Measurements from ENCODE around the gene TTC39B. TPM values are rescaled to one million over a fixed set of nuclear protein-coding genes. Genes with fewer than 3 reads are reported as not detected.

TTC39B gene
- total RNA-seq, 1 donor from 2014 or later = 17.1 TPM

- DNase-seq (ENCODE audit: low read depth) = no peak
Measured at GRCh38 chr9:15304632-15305031, 2.4 kb downstream of the TTC39B start.

DNA sequence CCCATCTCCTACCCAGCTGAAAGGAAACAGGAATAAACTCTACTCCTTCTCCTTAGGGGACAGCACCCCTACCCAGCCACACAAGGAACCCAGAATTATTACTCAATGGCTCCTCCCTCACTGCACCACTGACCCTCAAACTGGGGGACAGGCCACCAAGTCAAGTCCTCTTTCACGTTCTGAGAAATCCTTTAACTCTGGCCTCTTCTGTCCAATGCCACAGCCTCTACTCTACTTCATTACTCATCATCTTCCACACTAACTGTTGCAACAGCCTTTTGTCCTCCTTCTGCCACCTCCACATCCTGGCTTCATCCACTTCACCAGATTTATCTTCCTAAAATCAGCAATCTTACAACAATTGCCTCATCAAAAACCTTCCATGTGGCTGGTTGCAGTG lies 6.8 kb downstream of the TTC39B start:
- DNase-seq (ENCODE audit: low read depth) = no peak

DNA sequence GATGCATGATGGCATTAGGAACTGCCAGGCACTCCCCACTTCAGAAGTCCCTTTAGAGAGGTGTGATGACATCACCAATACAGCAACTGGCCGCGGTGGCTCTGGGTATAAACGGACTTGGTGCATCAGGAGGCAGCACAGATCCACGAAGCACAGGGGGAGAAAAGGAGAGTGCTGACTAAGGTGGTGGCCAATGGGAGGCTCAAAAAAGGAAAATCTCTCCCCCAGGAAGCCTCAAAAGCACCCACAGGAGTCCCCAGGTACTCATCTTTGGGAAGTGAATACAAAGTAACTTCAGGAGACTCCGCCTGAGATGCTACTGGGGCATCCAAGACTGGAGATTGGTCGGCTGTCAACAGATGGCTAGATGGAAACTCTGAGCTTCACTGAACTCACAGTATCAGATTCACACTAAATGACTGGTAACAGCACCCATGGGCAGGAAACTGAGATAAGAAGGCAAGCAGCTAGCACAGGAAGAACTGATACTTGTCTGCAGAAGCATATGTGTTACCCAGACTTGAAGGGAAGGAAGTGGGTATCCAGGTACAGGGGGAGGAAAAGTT lies 7.6 kb downstream of the TTC39B start:
- DNase-seq (ENCODE audit: low read depth) = no peak

GRCh38 chr9:15298362-15298761 lies 8.7 kb downstream of the TTC39B start:
- no peak for DNase-seq (ENCODE audit: low read depth)

DNA sequence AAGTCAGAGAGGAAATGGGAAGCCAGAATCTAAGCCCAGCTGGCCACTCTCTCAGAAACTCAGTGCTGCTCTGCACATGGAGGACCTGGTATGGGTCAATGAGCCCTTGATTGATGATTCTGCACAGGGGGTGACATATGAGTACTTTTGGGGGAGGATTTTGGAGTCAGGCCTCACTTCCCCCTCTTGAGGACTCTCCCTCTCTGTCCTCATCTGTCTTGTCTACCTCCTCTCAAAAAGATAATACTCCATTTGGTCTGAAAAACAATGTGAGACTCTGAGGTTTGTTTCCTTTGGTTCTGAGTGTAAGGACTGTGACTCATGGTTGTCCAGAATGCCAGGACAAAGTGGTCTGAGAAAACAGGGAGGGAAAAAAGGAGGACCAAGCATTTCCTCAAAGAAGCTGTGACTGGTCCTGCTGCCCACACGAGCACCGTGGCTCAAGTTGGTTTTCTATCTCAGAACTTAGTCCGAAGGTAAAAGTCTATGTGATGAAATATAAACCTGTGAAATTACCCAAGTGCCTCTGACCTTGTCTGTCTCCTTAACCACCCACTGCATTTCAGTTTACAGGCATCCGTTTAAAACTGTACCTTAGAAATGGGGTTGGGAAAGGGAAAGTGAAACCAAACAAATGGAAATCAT lies 11.1 kb downstream of the TTC39B start:
- peak; percentile 92 for DNase-seq (ENCODE audit: low read depth)

GRCh38 chr9:15294604-15295003 lies 12.4 kb downstream of the TTC39B start:
- DNase-seq (ENCODE audit: low read depth) = no peak

DNA sequence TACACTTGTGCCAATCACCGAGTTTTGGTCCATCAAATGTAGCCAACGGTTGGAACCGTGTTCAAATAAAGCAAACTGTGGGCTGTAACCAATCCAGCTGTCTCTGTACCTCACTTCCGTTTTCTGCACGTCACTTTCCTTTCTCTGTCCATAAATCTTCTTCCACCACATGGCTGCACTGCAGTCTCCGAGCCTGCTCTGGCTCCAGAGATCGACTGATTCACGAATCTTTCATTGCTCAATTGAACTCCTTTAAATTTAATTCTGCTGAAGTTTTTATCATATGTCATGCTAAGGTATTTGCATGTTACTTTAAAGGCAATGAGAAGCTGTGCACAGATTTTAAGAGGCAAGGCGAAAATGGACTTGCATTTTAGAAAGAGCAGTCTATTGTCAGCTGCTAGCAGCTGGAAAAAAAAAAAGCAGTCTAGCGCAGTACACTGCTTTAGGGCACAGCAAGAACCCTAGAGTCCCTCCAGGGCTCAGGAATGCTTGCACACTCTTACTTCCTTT lies 13.2 kb downstream of the TTC39B start:
- peak; percentile 23 for DNase-seq (ENCODE audit: low read depth)

DNA sequence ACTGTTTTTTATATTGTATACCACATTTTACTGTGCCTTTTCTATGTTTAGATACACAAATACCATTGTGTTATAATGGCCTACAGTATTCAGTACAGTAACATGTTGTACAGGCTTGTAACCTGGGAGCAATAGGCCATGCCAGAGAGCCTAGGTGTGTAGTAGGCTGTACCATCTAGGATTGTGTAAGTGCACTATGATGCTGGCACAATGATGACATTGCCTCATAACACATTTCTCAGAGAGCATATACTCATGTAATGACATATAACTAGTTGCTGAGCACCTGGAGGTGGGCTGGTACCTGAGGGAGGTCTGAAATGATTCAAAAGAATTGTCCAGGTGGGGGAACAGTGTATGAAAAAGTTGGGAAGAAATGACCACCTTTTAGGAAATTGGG lies 13.9 kb downstream of the TTC39B start:
- no peak for DNase-seq (ENCODE audit: low read depth)

- no peak for DNase-seq (ENCODE audit: low read depth)
Measured at GRCh38 chr9:15289603-15290002, 17.4 kb downstream of the TTC39B start.

DNA sequence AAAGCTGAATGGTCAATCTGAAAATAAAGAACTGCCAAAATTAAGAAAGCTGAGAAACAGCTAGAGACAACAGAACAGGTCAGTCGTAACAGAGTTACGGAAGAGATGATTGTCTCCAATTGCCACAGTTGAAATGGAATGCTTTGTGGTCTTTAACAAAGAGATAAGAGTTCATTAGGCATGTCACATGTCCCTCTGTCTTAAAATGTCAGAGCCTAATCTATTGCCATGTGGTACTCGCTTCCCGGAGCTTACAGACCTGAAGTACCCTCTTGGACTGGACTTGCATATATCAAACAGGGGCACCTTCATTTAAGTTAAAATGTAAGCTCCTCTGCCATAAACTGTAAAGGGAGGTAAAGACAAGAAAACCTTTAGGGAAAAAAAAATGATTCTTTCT lies 19.7 kb downstream of the TTC39B start:
- DNase-seq (ENCODE audit: low read depth) = no peak

- DNase-seq (ENCODE audit: low read depth) = no peak
Measured at GRCh38 chr9:15286161-15286821, 20.7 kb downstream of the TTC39B start.

GRCh38 chr9:15282567-15283285 lies 24.3 kb downstream of the TTC39B start:
- DNase-seq (ENCODE audit: low read depth) = no peak

DNA sequence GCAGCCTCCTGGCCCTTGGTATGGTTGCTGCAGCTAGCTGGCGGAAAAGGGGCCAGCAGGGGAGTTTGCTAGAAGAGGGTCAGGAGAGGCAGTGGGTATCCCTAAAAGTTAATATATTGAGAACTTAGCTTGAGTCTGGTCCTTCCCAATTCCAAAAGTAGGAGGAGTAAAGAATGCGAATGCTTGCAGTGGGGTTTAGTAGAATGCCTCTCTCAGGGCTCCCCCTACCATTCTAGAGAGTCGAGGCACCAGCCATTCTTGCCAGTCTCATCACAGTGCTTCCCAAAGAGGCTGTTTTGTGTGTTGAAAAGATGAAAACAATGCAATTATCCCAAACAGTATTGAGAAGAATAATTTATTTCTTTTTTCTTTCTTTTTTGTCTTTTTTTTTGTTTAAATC lies 26.4 kb downstream of the TTC39B start:
- DNase-seq (ENCODE audit: low read depth) = no peak

DNA sequence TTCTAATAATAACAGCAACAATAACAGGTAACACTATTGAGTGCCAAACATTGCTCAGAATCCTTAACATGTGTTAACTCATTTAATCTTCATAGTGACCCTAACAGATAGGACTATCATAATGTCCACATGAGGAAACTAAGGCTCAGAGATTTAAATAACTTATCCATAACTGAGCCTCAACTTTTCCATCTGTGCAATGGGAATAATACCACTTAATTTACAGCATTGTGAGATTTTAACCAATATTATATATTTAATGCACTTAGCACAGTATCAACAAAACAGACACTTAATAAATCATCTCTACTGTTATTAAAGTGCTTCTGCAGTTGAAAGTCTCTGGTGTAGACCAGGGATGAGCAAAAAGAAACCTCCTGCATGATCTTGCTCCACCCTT lies 28.2 kb downstream of the TTC39B start:
- no peak for DNase-seq (ENCODE audit: low read depth)

DNA sequence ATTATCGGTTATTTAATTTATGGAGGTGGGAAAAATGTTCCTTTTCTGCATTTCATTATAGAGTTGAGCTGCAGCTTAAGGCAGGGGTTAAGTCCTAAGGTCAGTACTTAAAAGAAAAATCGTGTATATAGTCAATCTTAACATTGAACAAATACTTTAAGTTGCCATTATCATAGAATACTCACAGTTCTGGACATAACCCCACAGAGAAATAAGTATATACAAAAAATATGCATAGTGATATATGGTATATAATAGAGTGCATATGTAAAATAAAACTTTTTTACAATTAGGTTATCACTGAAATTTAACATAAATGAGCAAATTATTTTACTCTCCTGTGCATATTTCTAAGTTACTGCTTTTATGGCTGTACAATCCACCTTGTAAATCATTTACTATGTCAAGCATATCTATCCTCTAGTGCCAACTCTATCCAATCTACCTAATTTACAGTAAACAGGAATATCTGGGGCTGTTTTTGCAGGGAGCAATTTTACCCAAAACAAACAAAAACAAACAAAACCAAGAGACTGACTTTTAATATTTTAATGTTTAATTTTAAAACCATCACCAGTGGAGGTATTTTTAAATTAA lies 28.8 kb downstream of the TTC39B start:
- peak; percentile 24 for DNase-seq (ENCODE audit: low read depth)

DNA sequence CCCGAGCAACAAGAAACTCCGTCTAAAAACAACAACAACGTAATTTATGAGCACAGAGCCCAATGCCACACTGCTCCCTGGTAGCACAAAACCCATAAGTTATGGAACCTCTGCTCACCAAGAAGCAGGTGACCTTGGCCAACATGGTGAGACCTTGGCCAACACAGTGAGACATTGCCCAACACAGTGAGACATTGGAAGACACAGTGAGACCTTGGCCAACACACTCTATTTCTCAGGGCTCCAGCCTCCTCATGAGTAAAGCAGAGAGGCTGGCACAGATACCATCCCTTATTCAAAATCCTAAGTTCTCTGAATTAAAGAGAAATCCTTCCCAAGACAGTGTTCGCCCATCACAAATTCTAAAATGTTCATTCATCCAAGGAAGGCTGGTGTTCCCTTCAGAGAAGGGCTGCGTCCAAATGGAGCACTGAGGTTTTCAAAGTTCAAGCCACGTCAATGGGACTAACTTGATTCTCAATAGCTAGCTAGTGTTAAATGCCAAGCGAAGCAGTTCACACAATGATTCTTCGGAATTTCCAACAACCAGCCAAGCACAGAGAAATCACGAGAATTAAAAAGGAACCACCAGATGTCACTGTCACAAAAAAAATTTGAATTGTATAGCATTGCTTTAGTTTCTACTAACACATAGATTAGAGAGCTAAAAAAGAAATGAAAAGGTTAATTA lies 29.5 kb downstream of the TTC39B start:
- peak; percentile 78 for DNase-seq (ENCODE audit: low read depth)

GRCh38 chr9:15276328-15276938 lies 30.6 kb downstream of the TTC39B start:
- DNase-seq (ENCODE audit: low read depth) = peak; percentile 16

- no peak for DNase-seq (ENCODE audit: low read depth)
Measured at GRCh38 chr9:15274425-15274824, 32.6 kb downstream of the TTC39B start.

DNA sequence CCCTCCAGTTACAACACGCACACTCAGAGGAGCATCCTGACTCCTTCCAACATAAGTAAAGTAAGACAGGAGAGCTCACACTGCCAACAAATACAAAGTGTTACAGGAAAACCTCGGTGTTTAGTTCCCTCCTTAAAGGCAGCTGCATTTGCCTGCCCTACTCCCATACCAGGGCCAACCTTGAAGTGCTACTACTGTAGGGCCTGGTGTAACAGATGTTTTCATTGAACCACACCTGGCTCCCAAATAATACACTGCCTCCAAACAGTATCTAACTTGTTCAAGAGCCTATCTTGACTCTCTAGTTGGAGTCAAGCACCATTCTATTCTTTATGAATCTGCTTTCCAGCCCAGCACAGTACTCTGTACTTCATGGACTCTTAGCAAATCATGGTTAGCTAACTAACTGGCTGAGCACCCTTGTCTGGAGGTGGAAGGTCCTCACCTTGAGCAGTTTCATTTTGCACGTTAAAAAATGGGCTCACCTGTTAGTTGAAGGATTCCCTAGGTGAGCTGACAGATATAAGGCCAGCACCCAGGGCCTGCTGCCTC lies 34.6 kb downstream of the TTC39B start:
- DNase-seq (ENCODE audit: low read depth) = no peak

DNA sequence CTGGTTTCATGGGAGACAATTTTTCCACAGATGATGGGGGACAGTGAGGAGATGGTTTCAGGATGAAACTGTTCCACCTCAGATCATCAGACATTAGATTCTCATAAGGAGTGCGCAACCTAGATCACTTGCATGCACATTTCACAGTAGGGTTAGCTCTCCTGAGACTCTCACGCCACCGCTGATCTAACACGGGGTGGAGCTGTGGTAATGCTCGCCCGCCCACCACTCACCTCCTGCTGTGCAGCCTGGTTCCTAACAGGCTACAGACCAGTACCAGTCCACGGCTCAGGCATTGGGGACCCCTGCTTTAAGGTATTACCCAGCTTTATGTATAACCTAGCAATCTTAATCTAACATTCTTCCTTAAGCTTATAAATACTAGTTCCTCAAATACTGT lies 35.6 kb downstream of the TTC39B start:
- no peak for DNase-seq (ENCODE audit: low read depth)

GRCh38 chr9:15268782-15269181 lies 38.2 kb downstream of the TTC39B start:
- no peak for DNase-seq (ENCODE audit: low read depth)

Measured in renal cortical epithelial cell (primary cell).